ENCODE results near the gene CYFIP1. TPM values are rescaled to one million over a fixed set of nuclear protein-coding genes. Genes with fewer than 3 reads are reported as not detected.

Gene CYFIP1
- total and polyA plus RNA-seq, 7 donors, result 45.0 to 99.6 (median 69.8) TPM

DNA sequence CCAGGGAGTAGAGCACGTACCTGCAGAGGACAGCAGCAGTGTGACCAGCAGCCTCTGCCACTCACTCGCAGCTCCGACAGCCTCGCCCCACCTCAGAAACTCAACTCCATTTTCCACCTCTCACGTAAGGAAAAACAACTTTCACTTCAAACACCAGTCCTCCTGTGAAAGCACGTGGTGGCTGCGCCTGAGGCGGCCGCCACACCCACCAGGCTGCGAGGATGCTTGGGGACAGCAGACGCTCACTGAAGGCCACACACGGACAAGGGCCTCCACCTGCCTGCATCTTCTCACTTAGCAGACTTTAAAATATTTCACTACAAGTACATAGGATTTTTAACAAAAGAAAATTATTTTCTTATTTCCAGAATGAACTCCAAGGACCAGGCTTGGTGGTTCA lies 67.9 kb downstream of the CYFIP1 start:
- no peak overlapping the region for H3K27ac ChIP-seq
- H3K4me1 ChIP-seq, result no peaks in the 10 kb centered on the region
- TF ChIP-seq EP300 (IDR thresholded peaks at IDR 0.05), result no peak
- TF ChIP-seq, protein P1, sequence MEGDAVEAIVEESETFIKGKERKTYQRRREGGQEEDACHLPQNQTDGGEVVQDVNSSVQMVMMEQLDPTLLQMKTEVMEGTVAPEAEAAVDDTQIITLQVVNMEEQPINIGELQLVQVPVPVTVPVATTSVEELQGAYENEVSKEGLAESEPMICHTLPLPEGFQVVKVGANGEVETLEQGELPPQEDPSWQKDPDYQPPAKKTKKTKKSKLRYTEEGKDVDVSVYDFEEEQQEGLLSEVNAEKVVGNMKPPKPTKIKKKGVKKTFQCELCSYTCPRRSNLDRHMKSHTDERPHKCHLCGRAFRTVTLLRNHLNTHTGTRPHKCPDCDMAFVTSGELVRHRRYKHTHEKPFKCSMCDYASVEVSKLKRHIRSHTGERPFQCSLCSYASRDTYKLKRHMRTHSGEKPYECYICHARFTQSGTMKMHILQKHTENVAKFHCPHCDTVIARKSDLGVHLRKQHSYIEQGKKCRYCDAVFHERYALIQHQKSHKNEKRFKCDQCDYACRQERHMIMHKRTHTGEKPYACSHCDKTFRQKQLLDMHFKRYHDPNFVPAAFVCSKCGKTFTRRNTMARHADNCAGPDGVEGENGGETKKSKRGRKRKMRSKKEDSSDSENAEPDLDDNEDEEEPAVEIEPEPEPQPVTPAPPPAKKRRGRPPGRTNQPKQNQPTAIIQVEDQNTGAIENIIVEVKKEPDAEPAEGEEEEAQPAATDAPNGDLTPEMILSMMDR (IDR thresholded peaks at IDR 0.05), result no peak
- TF ChIP-seq POLR2AphosphoS5 (IDR thresholded peaks at IDR 0.05), result no peak
- TF ChIP-seq POLR2A (IDR thresholded peaks at IDR 0.05), result no peak
- no peak overlapping the region for H3K4me3 ChIP-seq
- H3K9me3 ChIP-seq, result no peaks in the 10 kb centered on the region
- DNase-seq, result no peak
- H3K36me3 ChIP-seq, result peaks cover 51 to 97% (median 68%) of the 10 kb centered on the region in 4 donors
- 94 to 95% methylated on average over 12 of the region's 12 CpGs for WGBS, 2 donors
- intact Hi-C loops (cut with DNase I), result no loop called here
- H3K27me3 ChIP-seq, result no peaks in the 10 kb centered on the region

DNA sequence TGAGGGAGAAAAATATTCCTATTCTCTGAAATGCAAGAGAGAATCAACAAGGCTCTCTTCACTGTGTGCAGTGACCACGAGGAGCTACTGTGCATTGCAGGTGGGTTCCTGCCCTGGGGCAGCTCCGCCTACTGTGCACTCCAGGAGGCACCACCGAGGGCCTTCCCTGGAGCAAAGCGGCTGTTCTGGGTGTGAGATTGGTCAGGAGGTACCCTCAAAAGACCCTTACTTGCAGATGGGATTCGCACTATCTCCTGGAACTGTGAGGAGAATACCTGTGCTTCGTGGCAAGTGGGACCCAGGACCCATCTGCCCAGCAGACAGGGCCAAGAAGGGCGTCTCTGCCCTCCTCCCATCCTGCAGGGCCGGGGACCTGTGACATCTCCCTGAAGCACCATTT lies 68.9 kb downstream of the CYFIP1 start:
- no peak for DNase-seq
- intact Hi-C loops (cut with DNase I), result no loop called here
- no peaks in the 10 kb centered on the region for H3K4me1 ChIP-seq
- TF ChIP-seq, protein P1 (IDR thresholded peaks at IDR 0.05), result no peak
- TF ChIP-seq POLR2A (IDR thresholded peaks at IDR 0.05) (no peak), POLR2AphosphoS5 (IDR thresholded peaks at IDR 0.05) (no peak), EP300 (IDR thresholded peaks at IDR 0.05) (no peak)
- H3K27me3 ChIP-seq, result no peaks in the 10 kb centered on the region
- H3K27ac ChIP-seq, result no peak overlapping the region
- peaks cover 46 to 95% (median 70%) of the 10 kb centered on the region in 4 donors for H3K36me3 ChIP-seq
- no peak overlapping the region for H3K4me3 ChIP-seq
- WGBS, 2 donors, result 87 to 93% methylated on average over 8 of the region's 8 CpGs
- no peaks in the 10 kb centered on the region for H3K9me3 ChIP-seq

DNA sequence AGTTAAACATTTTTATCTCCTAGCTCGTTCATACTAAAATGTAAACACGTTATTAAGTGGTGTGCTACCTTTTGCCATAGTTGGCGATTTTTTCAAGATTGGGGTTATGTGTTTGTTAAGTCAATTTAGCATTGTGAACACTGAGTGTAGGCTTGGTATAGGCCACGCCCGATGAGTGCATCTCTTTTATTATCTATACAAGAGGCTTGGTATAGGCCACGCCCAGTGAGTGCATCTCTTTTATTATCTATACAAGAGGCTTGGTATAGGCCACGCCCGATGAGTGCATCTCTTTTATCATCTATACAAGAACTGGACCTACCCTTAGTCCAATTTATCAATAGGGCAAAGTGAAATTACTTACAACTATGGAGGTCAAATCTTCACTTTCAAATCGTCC lies 71.3 kb downstream of the CYFIP1 start:
- DNase-seq, result no peak
- H3K4me1 ChIP-seq, result no peaks in the 10 kb centered on the region
- no peaks in the 10 kb centered on the region for H3K9me3 ChIP-seq
- no peak overlapping the region for H3K27ac ChIP-seq
- intact Hi-C loops (cut with DNase I), result no loop called here
- 81 to 94% methylated on average over 9 of the region's 9 CpGs for WGBS, 2 donors
- H3K36me3 ChIP-seq, result peaks cover 40 to 77% (median 59%) of the 10 kb centered on the region in 4 donors
- no peak overlapping the region for H3K4me3 ChIP-seq
- TF ChIP-seq, protein P1 (IDR thresholded peaks at IDR 0.05), result no peak
- no peak for TF ChIP-seq EP300 (IDR thresholded peaks at IDR 0.05)
- no peak for TF ChIP-seq POLR2A (IDR thresholded peaks at IDR 0.05)
- TF ChIP-seq POLR2AphosphoS5 (IDR thresholded peaks at IDR 0.05), result no peak
- no peaks in the 10 kb centered on the region for H3K27me3 ChIP-seq

DNA sequence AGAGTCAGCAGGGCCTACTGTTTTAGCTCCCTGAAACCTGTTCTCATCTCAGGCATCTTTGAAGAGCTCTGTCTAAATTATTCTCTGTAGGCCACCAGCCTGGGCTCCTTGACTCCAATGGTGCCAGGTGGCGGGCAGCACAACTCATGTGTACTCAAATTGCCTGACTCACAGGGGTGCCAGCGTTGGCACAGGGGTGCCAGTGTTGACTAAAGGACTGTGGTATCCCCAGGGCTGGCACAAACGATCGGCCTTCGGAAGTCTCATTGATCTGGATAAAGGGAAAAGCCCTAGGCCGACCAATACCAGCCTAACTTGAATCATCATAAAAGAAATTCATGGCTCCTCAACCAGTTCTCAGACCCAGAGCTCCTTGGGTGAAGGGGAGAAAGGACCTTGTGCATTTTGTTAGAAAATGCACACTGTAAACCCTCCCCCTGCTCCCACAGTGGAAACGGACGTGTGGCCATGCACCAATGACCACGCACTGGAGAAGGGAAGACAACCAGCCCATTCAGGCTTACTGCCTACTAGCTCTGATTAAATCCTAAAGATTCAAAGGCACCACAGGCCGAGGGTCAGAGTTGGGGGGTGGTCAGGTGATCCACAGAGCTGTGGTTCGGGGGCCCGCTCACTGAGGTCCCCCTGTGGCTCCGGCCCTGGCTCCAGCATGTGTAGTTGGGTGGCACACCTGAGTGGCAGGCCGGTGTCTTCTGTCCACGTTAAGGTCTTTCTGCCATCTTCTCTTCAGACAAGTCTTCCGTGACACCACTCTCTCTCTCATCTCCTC lies 72.8 kb downstream of the CYFIP1 start:
- WGBS, 2 donors, result 89 to 96% methylated on average over 16 of the region's 16 CpGs
- Histone ChIP-seq H3K27me3 (no peaks in the 10 kb centered on the region), H3K27ac (no peak overlapping the region), H3K4me1 (no peaks in the 10 kb centered on the region), H3K9me3 (no peaks in the 10 kb centered on the region), H3K36me3 (peaks cover 40 to 79% (median 66%) of the 10 kb centered on the region in 4 donors), H3K4me3 (no peak overlapping the region)
- DNase-seq, result no peak
- intact Hi-C loops (cut with DNase I), result no loop called here
- no peak for TF ChIP-seq POLR2A (IDR thresholded peaks at IDR 0.05)
- TF ChIP-seq, protein P1 (IDR thresholded peaks at IDR 0.05), result no peak
- TF ChIP-seq POLR2AphosphoS5 (IDR thresholded peaks at IDR 0.05), result no peak
- TF ChIP-seq EP300 (IDR thresholded peaks at IDR 0.05), result no peak

All from sigmoid colon (tissue), 7 donors.